KOPT-K1 (cell line): ENCODE results near the gene DNAI1.
"Not testable (repeated sequence)": the region's sequence is repeated elsewhere in the genome, so short reads cannot be mapped to it uniquely, and the experiment has no call there.

Source experiments
- H3K27ac ChIP-seq: fragments of 200-600 bp; sonication (generic); 2 replicates; pipeline ENCODE4 v1.5.1; 2016; ENCODE audit warnings: antibody characterized with exemption, mild to moderate bottlenecking, low read depth, low read length; ENCODE audit not compliant: poor library complexity, severe bottlenecking
- H3K36me3 ChIP-seq: fragments of 200-600 bp; sonication (generic); 2 replicates; pipeline ENCODE4 v1.5.1; 2017; ENCODE audit warnings: antibody characterized with exemption, mild to moderate bottlenecking, low read length, moderate library complexity; ENCODE audit not compliant: insufficient read depth
- H3K9me3 ChIP-seq: fragments of 200-600 bp; sonication (generic); 2 replicates; pipeline ENCODE4 v1.5.1; 2017; ENCODE audit warnings: antibody characterized with exemption, low read length, mild to moderate bottlenecking; ENCODE audit not compliant: insufficient read depth, poor library complexity, severe bottlenecking

The DNAI1 gene

DNA sequence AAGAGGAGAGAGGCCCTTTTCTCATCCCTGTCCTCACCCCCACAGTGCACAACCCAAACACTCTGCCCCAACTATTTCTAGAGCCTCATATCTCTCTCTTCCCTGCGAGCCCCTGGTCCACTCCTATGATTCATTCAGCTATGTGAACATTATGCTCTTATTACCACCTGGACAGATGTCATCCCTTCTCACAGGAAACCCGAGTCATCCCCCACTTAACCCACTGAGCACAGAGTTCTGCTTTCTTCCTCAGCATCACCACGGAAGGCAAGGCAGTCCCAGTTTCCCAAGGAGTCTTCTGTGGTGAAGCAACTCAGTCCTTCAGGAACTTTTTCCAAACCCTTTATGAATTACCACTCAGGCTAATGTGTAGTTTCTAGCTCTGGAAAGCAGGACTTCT is 1.3 kb downstream of the DNAI1 start:
- Histone ChIP-seq H3K36me3 (no peaks in the 10 kb centered on the region), H3K9me3 (no peaks in the 10 kb centered on the region), H3K27ac (no peak overlapping the region)

DNA sequence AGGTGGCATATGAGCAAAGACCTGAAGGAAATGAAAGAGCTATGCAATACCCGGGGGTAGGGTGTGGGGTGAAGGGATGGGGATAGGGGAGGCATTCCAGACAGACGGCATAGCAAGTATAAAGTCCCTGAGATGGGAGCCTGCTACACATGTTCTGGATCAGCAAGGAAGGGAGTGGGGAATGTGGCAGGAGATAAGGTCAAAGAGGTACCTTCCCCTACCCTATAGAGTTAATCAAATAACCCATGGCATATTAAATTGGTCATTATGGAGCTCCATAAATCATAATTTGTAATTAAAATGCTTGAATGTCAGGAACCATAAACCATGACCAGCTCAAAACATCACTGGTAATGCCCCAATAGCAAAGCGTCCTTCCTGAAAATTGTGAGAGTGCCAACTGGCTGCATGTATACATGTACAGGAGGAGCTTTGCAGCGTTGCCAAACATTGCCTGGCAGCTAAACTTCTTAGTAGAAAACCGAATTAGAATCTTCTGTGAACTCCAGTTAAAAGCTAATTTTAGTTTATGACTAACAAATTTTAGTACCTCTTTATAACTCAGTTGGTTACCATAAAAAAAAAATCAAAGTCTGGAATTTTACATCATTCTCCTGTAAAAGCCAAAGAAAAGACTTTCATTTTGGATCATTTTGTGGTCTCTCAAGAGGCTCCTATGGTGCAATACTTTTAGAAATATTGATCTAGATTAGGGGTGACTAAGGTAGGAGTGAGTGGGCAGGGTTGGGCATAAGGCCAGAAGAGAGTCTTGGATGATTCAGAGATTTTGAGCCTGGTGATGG is 4.7 kb downstream of the DNAI1 start:
- H3K27ac ChIP-seq, result no peak overlapping the region
- H3K9me3 ChIP-seq, result no peaks in the 10 kb centered on the region
- no peaks in the 10 kb centered on the region for H3K36me3 ChIP-seq

DNA sequence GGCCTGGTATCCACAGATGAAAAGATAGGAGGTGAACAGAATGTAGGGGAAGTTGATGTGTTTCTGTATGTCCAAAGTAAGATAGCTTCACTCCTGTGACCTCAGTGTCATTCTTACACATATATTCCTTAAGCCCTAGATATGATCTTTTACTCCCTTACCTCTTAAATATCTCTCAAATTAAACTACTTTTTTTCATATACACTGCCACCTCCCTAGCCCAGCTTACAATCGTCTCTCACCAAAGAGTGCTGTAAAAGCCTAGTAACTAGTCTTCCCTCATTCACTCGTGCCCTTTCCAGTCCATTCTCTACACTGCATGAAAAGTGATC is 5.3 kb downstream of the DNAI1 start:
- Histone ChIP-seq H3K27ac (no peak overlapping the region), H3K9me3 (no peaks in the 10 kb centered on the region), H3K36me3 (no peaks in the 10 kb centered on the region)

DNA sequence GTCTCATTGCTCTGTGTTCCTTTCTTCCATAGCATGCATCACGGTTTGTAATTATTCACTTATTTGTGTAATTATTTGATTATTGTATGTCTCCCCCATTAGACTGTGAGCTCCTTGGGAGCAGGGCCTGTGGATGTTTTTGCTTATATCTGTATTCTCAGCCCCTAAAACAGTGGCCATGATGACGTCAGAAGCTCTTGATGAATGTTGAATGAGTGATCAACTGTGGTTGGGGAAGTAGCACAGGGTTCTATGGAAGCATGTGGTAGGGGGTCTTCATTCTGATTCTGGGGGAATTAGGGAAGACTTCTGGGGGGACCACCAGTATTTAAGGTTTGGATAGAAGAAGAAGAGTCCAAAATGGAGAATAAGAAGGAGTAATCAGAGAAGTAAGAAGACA is 6.0 kb downstream of the DNAI1 start:
- Histone ChIP-seq H3K27ac (no peak overlapping the region), H3K9me3 (no peaks in the 10 kb centered on the region), H3K36me3 (no peaks in the 10 kb centered on the region)

DNA sequence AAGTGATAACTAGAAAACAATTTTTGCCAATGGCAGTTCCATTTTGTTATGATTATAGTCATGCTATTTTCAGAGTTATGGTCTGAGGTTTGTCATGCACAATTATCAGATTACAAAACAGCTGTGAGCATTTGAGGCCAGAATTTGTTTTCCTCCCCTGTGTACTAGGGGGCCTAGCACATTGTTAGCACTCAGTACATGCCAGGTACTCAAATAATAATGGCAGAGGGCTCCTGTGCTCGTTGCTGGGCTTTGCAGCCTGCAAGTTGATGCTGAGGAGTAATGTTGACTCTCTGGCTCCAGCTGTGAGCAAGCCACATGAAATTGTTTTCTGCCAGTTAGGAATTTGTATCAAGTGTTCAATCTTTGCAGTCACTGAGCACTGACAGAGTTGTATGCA is 6.9 kb downstream of the DNAI1 start:
- H3K27ac ChIP-seq, result no peak overlapping the region
- no peaks in the 10 kb centered on the region for H3K36me3 ChIP-seq
- H3K9me3 ChIP-seq, result no peaks in the 10 kb centered on the region

DNA sequence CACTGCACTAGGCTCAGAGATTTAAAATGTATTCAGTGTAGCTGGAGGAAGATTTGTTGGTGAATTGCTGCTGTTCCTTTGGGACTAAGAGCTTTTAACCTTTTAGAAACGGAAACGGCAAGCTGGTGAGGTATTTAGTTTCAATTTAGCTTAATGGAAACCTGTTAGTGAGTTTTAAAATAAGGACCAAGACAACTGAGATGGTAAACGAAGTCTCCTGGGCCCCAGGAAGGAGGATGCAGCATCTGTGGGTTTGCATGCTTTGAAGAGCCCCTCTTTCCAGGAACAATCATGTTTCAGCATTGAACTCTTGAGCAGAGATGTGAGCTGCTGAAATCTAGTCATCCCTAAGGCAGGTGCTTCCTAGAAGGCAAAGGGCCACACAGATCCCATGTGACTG is 16.5 kb downstream of the DNAI1 start:
- H3K27ac ChIP-seq, result no peak overlapping the region
- no peaks in the 10 kb centered on the region for H3K9me3 ChIP-seq
- H3K36me3 ChIP-seq, result no peaks in the 10 kb centered on the region

DNA sequence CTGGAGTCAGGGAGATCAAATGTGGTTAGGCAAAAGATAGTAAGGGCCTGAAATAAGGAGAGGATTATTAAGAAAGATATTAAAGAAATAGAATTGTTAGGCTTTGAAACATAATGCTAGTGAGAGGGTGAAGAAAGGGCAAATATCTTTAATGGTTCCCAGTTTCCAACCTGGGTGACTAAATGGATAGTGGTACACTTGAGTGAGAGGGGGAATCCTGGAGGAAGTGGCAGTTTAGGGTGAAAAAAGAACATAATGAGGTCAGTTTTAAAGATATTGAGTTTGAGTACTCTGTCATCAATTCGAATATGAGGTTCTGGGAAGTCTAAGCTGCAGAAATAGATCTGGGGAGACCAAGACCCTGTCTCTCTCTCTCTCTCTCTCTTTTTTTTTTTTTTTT is 18.9 kb downstream of the DNAI1 start:
- H3K36me3 ChIP-seq, result no peaks in the 10 kb centered on the region
- H3K9me3 ChIP-seq, result no peaks in the 10 kb centered on the region
- H3K27ac ChIP-seq, result no peak overlapping the region

DNA sequence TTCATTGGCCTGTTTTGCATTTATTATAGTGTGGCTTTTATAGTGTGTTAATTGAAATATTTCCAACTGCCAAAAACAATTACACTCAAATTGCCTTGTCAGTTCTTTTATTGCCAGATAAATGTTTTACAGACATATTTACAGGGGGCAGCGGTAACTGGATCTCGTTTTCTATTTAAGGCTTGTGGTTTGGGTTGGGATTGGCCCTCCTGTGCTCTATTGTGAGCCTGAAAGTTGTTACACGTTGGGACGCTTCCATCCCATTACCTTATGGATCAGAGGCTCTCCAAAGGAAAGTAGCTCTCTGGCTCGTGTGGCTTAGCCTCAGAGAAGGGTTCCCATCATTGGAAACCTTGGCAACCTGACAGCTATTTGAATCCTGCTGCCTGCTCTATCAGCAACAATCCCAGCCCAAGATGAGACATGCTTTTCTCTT is 20.8 kb downstream of the DNAI1 start:
- H3K9me3 ChIP-seq, result no peaks in the 10 kb centered on the region
- H3K27ac ChIP-seq, result no peak overlapping the region
- no peaks in the 10 kb centered on the region for H3K36me3 ChIP-seq

DNA sequence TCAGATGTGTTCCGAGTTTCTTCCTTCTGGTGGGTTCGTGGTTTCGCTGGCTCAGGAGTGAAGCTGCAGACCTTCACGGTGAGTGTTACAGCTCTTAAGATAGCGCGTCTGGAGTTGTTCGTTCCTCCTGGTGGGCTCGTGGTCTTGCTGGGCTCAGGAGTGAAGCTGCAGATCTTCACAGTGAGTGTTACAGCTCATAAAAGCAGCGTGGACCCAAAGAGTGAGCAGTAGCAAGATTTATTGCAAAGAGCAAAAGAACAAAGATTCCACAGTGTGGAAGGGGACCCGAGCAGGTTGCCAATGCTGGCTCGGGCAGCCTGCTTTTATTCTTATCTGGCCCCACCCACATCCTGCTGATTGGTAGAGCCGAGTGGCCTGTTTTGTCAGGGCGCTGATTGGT is 23.0 kb downstream of the DNAI1 start:
- not testable (repeated sequence) for H3K27ac ChIP-seq, H3K36me3 ChIP-seq, H3K9me3 ChIP-seq

DNA sequence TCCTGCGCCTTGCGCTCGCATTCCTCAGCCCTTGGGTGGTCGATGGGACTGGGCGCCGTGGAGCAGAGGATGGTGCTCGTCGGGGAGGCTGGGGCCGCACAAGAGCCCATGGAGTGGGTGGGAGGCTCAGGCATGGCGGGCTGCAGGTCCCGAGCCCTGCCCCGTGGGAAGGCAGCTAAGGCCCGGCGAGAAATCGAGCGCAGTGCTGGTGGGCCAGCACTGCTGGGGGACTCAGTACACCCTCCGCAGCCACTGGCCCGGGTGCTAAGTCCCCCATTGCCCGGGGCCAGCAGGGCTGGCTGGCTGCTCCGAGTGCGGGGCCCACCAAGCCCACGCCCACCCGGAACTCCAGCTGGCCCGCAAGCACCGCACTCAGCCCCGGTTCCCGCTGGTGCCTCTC is 24.1 kb downstream of the DNAI1 start:
- not testable (repeated sequence) for H3K27ac ChIP-seq, H3K36me3 ChIP-seq, H3K9me3 ChIP-seq

DNA sequence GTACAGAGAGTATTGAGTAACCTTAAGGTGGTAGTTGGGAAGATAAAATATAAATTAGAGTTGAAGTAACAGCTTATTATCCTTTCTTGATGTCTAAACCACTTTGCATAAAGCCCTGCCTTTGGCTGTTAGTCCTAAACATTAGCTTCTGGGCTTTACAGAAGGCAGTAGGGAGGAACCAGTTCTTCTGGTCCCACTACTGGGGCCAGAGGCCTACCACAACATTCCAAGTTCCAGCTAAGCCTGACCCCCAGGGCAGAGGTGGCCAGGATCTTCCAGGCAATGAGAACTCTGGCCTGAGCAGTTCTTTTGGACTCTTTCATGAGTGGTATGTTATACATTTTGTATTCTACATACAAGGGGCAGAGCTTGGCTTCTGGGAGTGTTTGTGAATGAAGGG is 26.1 kb downstream of the DNAI1 start:
- H3K9me3 ChIP-seq, result no peaks in the 10 kb centered on the region
- H3K27ac ChIP-seq, result no peak overlapping the region
- no peaks in the 10 kb centered on the region for H3K36me3 ChIP-seq

DNA sequence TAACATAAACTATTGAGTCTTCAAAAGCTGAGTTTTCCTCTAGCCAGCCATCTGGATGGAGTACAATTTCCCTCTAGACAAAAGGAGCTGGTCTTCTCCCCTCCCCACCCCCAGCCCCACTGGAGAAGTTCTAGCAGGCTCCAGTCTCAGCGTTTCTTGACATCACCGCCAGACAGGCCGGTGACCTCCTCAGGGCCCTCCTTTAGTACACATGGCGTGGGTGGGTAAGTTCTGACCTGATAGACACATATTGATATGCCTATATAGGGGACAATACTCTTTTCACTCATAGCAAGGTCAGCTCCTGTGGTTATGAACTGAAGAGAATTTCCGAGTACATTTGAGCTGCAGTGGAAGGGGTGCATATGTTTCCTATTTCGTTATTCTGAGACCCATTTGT is 27.2 kb downstream of the DNAI1 start:
- H3K27ac ChIP-seq, result no peak overlapping the region
- no peaks in the 10 kb centered on the region for H3K9me3 ChIP-seq
- H3K36me3 ChIP-seq, result no peaks in the 10 kb centered on the region

DNA sequence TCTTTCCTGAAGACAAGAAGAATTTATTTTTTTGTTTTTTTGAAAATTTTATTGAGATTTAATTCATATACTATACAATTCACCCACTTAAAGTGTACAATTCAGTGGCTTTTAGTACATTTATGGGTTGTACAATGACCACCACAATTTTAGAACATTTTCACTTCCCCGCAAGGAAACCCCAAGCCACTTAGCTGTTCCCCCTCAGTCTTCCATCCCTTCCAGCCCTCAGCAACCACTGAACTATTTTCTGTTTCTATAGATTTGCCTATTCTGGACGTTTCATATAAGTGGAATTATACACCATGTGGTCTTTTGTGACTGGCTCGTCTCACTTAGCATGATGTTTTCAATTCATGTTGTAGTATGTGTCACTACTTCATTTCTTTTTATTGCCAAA is 28.0 kb downstream of the DNAI1 start:
- H3K27ac ChIP-seq, result no peak overlapping the region
- H3K9me3 ChIP-seq, result no peaks in the 10 kb centered on the region
- no peaks in the 10 kb centered on the region for H3K36me3 ChIP-seq

DNA sequence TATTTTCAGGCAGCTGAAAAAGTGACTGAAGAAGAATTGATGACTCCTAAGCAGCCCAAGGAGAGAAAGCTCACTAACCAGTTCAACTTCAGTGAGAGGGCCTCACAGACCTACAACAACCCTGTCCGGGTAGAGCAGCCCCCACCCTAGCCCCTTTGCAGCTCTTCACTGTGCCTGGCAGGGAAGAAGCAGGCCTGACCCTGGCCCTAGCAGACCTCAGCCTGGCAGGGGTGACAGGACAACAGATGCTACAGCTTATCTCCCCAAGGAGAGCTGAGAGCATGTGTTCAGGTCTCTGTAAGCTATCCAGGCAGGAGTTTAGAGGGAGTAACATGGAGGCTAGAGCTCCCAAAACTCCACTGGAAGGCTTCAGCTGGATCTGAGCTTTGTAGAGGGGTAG is 31.8 kb downstream of the DNAI1 start:
- Histone ChIP-seq H3K9me3 (no peaks in the 10 kb centered on the region), H3K36me3 (no peaks in the 10 kb centered on the region), H3K27ac (no peak overlapping the region)

DNA sequence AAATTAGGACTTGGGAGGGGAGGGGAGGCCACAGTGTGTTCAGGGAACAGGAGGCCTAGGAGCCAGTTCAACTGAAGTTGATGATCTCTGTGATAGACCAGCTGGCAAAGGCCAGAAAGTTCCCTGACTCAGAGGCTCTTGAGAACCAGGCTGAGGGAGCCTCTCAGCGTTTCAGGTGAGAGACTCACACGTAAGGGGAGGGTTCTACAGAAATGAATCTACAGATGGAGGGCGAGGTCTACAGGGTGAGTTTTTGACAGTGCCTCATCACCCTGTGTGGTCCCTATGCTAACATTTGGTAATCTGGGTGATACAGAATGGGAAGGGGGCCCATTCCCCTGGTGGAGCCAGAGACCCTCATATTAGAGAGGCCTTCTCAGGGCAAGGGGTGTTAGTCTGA is 32.2 kb downstream of the DNAI1 start:
- no peak overlapping the region for H3K27ac ChIP-seq

DNA sequence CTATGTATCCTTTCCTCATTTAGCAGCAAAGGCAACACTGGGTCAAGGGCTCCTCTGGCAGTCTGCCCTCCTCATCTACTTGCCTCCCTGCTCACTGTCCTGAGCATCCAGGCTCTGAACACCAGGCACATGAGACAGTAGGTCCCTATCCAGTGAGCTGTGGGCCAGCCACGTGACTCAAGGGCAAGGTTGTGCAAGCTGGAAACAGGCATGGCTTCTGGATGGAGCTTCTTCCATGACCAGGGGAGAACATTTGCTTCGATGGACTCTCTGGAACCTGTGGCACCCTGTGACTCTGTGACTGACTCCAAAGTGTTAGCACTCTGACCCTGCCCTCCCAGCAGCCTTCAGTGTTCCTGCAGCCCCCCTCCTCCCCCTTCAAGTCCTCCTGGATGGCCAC is 33.0 kb downstream of the DNAI1 start:
- no peak overlapping the region for H3K27ac ChIP-seq

More for the DNA sequence above, 32.2 kb downstream of the DNAI1 start:
- Histone ChIP-seq H3K9me3 (no peaks in the 10 kb centered on the region), H3K36me3 (no peaks in the 10 kb centered on the region)

More for the DNA sequence above, 33.0 kb downstream of the DNAI1 start:
- H3K36me3 ChIP-seq, result no peaks in the 10 kb centered on the region
- no peaks in the 10 kb centered on the region for H3K9me3 ChIP-seq
